ENCODE data around the gene SPRY4. TPM values are rescaled to one million over a fixed set of nuclear protein-coding genes. Genes with fewer than 3 reads are reported as not detected.

SPRY4 gene
- total RNA-seq, 1 experiment from 2014 or later, result 140 TPM

- TF ChIP-seq ZNF425 (CRISPR knock-in tag; conservative IDR thresholded peaks at IDR 0.05), result no peak
- no peak for TF ChIP-seq IRF1 (CRISPR knock-in tag; IDR thresholded peaks at IDR 0.05)
Measured at GRCh38 chr5:142262683-142263082, 62.1 kb downstream of the SPRY4 start (continued).

Other genes with a start within 250 kb of the SPRY4 start
- gene NDFIP1, start 216.2 kb downstream of the SPRY4 start, total RNA-seq (2021), result 26.4 to 27.6 TPM (median 26.6 TPM) in 3 replicates

Data from WTC11 (cell line).